Measurements from ENCODE around the gene TMEM132D.

- no peak for TF ChIP-seq CTCF (IDR thresholded peaks at IDR 0.05)
- TF ChIP-seq POLR2A (IDR thresholded peaks at IDR 0.05): no peak
Measured at GRCh38 chr12:129558036-129558435, 345.8 kb downstream of the TMEM132D start.
